GM12873 (cell line): ENCODE data around the gene ARHGEF40.

Source experiments
- CTCF ChIP-seq: IDR thresholded peaks from 2 replicates; pipeline ENCODE4 v1.5.1; 2012; ENCODE audit warnings: low read depth, mild to moderate bottlenecking, moderate library complexity, low read length, control low read depth; ENCODE audit not compliant: insufficient read depth; ENCODE audit errors: missing control alignments

ARHGEF40 gene

GRCh38 chr14:21053184-21054122 lies 16.7 kb upstream of the ARHGEF40 start:
- no peak for TF ChIP-seq CTCF

GRCh38 chr14:21054123-21054767 lies 15.9 kb upstream of the ARHGEF40 start:
- TF ChIP-seq CTCF: no peak

GRCh38 chr14:21054768-21055145 lies 15.3 kb upstream of the ARHGEF40 start:
- TF ChIP-seq CTCF: no peak

- no peak for TF ChIP-seq CTCF
Observed at GRCh38 chr14:21055432-21056117, 14.5 kb upstream of the ARHGEF40 start.

GRCh38 chr14:21056520-21057163 lies 13.5 kb upstream of the ARHGEF40 start:
- no peak for TF ChIP-seq CTCF

GRCh38 chr14:21057803-21058675 lies 12.1 kb upstream of the ARHGEF40 start, which contains the start of gene RNASE8:
TSS of gene RNASE8 (plus strand) at chr14:21057822. CDS start at chr14:21057893, 71 bp downstream.
- TF ChIP-seq CTCF: peak; percentile 18
